H9 (cell line): ENCODE measurements around the gene ZNF655. TPM values are rescaled to one million over a fixed set of nuclear protein-coding genes. Genes with fewer than 3 reads are reported as not detected.

Source experiments
- DNase-seq: peaks from one replicate; pipeline ENCODE4 v3.0.0-alpha.2; 2017
- H2AFZ ChIP-seq: one replicate; pipeline ENCODE4 v1.6.1; 2013; ENCODE audit warnings: mild to moderate bottlenecking, low read length, control low read depth, moderate library complexity
- H2AK5ac ChIP-seq: 2 replicates; pipeline ENCODE4 v1.6.1; 2013; ENCODE audit warnings: low read length, control low read depth, mixed read lengths; ENCODE audit not compliant: insufficient read length
- H2BK120ac ChIP-seq: one replicate; pipeline ENCODE4 v1.6.1; 2013; ENCODE audit warnings: low read depth, mild to moderate bottlenecking, low read length, control low read depth, inconsistent platforms; ENCODE audit not compliant: poor library complexity, severe bottlenecking
- H2BK12ac ChIP-seq: 2 replicates; pipeline ENCODE4 v1.6.1; 2013; ENCODE audit warnings: low read length, control low read depth, mixed read lengths, low read depth; ENCODE audit not compliant: insufficient read length
- H2BK15ac ChIP-seq: 2 replicates; pipeline ENCODE4 v1.6.1; 2013; ENCODE audit warnings: low read depth, low read length, control low read depth
- H2BK20ac ChIP-seq: one replicate; pipeline ENCODE4 v1.6.1; 2013; ENCODE audit warnings: low read depth, mild to moderate bottlenecking, low read length, control low read depth, inconsistent platforms; ENCODE audit not compliant: poor library complexity, severe bottlenecking
- H2BK5ac ChIP-seq: 2 replicates; pipeline ENCODE4 v1.6.1; 2013; ENCODE audit warnings: low read length, control low read depth, mixed read lengths; ENCODE audit not compliant: insufficient read length
- H3K14ac ChIP-seq: 2 replicates; pipeline ENCODE4 v1.6.1; 2013; ENCODE audit warnings: low read length, control low read depth; ENCODE audit not compliant: insufficient read depth
- H3K18ac ChIP-seq: 2 replicates; pipeline ENCODE4 v1.6.1; 2013; ENCODE audit warnings: low read depth, mild to moderate bottlenecking, mixed read lengths, low read length, control low read depth; ENCODE audit not compliant: insufficient read length
- H3K23ac ChIP-seq: 2 replicates; pipeline ENCODE4 v1.6.1; 2013; ENCODE audit warnings: low read length, control low read depth, mixed read lengths, low read depth; ENCODE audit not compliant: insufficient read length
- H3K23me2 ChIP-seq: 2 replicates; pipeline ENCODE4 v1.6.1; 2013; ENCODE audit warnings: low read depth, mild to moderate bottlenecking, mixed read lengths, low read length, control low read depth; ENCODE audit not compliant: insufficient read length, poor library complexity, severe bottlenecking
- H3K27ac ChIP-seq: 2 replicates; pipeline ENCODE4 v1.5.1; 2013; ENCODE audit warnings: low read length, control low read depth, mixed read lengths, low read depth; ENCODE audit not compliant: insufficient read length
- H3K27me3 ChIP-seq: 2 replicates; pipeline ENCODE4 v1.6.1; 2013; ENCODE audit warnings: low read length, control low read depth, inconsistent platforms; ENCODE audit not compliant: insufficient read depth
- H3K4ac ChIP-seq: 2 replicates; pipeline ENCODE4 v1.6.1; 2013; ENCODE audit warnings: low read depth, mild to moderate bottlenecking, control low read depth, inconsistent platforms, low read length, moderate library complexity
- H3K4me1 ChIP-seq: 2 replicates; pipeline ENCODE4 v1.6.1; 2013; ENCODE audit warnings: low read length, control low read depth, inconsistent platforms; ENCODE audit not compliant: insufficient read depth
- H3K4me2 ChIP-seq: 2 replicates; pipeline ENCODE4 v1.6.1; 2013; ENCODE audit warnings: low read length, control low read depth, mixed read lengths; ENCODE audit not compliant: insufficient read length, insufficient read depth
- H3K56ac ChIP-seq: 2 replicates; pipeline ENCODE4 v1.6.1; 2013; ENCODE audit warnings: low read depth, mild to moderate bottlenecking, mixed read lengths, low read length, control low read depth; ENCODE audit not compliant: insufficient read length
- H3K79me1 ChIP-seq: 2 replicates; pipeline ENCODE4 v1.6.1; 2013; ENCODE audit warnings: low read depth, mild to moderate bottlenecking, moderate library complexity, low read length, control low read depth, inconsistent platforms; ENCODE audit not compliant: insufficient read depth, poor library complexity, severe bottlenecking
- H3K79me2 ChIP-seq: 2 replicates; pipeline ENCODE4 v1.6.1; 2013; ENCODE audit warnings: low read length, control low read depth, inconsistent platforms; ENCODE audit not compliant: insufficient read depth
- H3K9ac ChIP-seq: 2 replicates; pipeline ENCODE4 v1.6.1; 2013; ENCODE audit warnings: low read length, control low read depth, mixed read lengths; ENCODE audit not compliant: insufficient read length; ENCODE audit errors: extremely low read depth
- H3K9me3 ChIP-seq: one replicate; pipeline ENCODE4 v1.6.1; 2013; ENCODE audit warnings: low read depth, low read length, inconsistent platforms; ENCODE audit not compliant: control insufficient read depth
- H3T11ph ChIP-seq: one replicate; pipeline ENCODE4 v1.6.1; 2013; ENCODE audit warnings: mild to moderate bottlenecking, low read length, control low read depth, inconsistent platforms
- H4K20me1 ChIP-seq: one replicate; pipeline ENCODE4 v1.6.1; 2013; ENCODE audit not compliant: control insufficient read depth, insufficient read length, insufficient read depth
- H4K5ac ChIP-seq: 2 replicates; pipeline ENCODE4 v1.6.1; 2013; ENCODE audit warnings: low read depth, mild to moderate bottlenecking, mixed read lengths, low read length, control low read depth; ENCODE audit not compliant: insufficient read length
- H4K8ac ChIP-seq: replicated peaks from 2 replicates; pipeline ENCODE4 v1.6.1; 2013; ENCODE audit warnings: low read length, control low read depth, mixed read lengths, low read depth; ENCODE audit not compliant: insufficient read length
- H4K91ac ChIP-seq: 2 replicates; pipeline ENCODE4 v1.6.1; 2013; ENCODE audit warnings: low read depth, mild to moderate bottlenecking, moderate library complexity, mixed read lengths, low read length, control low read depth; ENCODE audit not compliant: insufficient read length
- H3K27ac Mint-ChIP-seq, 3 experiments: 2 replicates in 2 of 3; 3 replicates in 1 of 3; pipeline ENCODE4 v1.8.0; 2020 to 2021; ENCODE audit warnings: mixed read lengths in 3 of 3, mild to moderate bottlenecking in 1 of 3, moderate library complexity in 1 of 3
- H3K27me3 Mint-ChIP-seq: 2 replicates; pipeline ENCODE4 v1.8.0; 2021; ENCODE audit warnings: low read depth, mild to moderate bottlenecking, moderate library complexity, mixed read lengths
- H3K36me3 Mint-ChIP-seq, 3 experiments: 2 replicates in 2 of 3; 3 replicates in 1 of 3; pipeline ENCODE4 v1.8.0; 2020 to 2021; ENCODE audit warnings: low read depth in 3 of 3, mixed read lengths in 3 of 3; ENCODE audit not compliant: insufficient read depth in 1 of 3
- H3K4me1 Mint-ChIP-seq, 2 experiments: 2 replicates each; pipeline ENCODE4 v1.8.0; 2020; ENCODE audit warnings: mixed read lengths in 2 of 2
- H3K4me3 Mint-ChIP-seq, 2 experiments: 2 replicates in 1 of 2; 3 replicates in 1 of 2; pipeline ENCODE4 v1.8.0; 2020 to 2021; ENCODE audit warnings: mild to moderate bottlenecking in 2 of 2, mixed read lengths in 2 of 2, moderate library complexity in 1 of 2
- H3K9me3 Mint-ChIP-seq, 2 experiments: 2 replicates in 1 of 2; 3 replicates in 1 of 2; pipeline ENCODE4 v1.8.0; 2020; ENCODE audit warnings: mild to moderate bottlenecking in 2 of 2, mixed read lengths in 2 of 2, moderate library complexity in 1 of 2
- CTCF ChIP-seq: fragments of 200-600 bp; sonication (generic); conservative IDR thresholded peaks from 3 replicates; pipeline ENCODE4 v1.8.0; 2021; ENCODE audit warnings: antibody characterized with exemption, mild to moderate bottlenecking
- WGBS: extraction: QIAGEN DNeasy Blood & Tissue Kit; methylation state at CpG from one replicate; pipeline ENCODE4 v1.1.7; 2013; ENCODE audit warnings: missing lambda C conversion rate, low lambda C conversion rate, mixed read lengths; ENCODE audit not compliant: insufficient read length; ENCODE audit errors: extremely low coverage; 5-methylcytosine and 5-hydroxymethylcytosine counted together
- total RNA-seq: library from RNA; stranded (reverse); gene quantifications from 2 replicates; pipeline ENCODE4 v1.2.1, GENCODE V29; 2021

The ZNF655 gene
- total RNA-seq, 1 experiment from 2014 or later = 49.2 TPM

DNA sequence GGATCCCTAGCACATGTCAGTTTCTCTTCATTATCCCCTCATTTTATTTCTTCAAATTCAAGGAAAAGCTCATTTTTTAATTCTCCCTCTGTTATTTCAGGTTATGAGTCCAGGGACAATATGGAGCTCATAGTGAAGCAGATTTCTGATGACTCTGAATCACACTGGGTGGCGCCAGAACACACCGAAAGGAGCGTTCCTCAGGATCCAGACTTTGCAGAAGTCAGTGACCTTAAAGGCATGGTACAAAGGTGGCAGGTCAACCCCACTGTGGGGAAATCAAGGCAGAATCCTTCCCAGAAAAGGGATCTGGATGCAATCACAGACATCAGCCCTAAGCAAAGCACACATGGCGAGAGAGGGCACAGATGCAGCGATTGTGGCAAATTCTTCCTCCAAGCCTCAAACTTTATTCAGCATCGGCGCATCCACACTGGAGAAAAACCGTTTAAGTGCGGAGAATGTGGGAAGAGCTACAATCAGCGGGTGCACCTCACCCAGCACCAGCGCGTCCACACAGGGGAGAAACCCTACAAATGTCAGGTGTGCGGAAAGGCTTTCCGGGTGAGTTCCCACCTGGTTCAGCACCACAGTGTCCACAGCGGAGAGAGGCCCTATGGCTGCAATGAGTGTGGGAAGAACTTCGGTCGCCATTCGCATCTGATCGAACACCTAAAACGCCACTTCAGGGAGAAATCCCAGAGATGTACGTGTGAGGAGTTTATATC, 32.6 kb upstream of the ZNF655 start:
- Histone ChIP-seq H4K8ac (no peak overlapping the region), H3K4me1 (no peaks in the 10 kb centered on the region), H4K20me1 (no peaks in the 10 kb centered on the region), H3K14ac (no peak overlapping the region), H2BK120ac (no peak overlapping the region), H2BK5ac (no peak overlapping the region), H2AFZ (no peak overlapping the region), H3K18ac (no peak overlapping the region), H2BK12ac (no peak overlapping the region), H2AK5ac (no peak overlapping the region), H3K9ac (no peak overlapping the region), H3K27me3 (no peaks in the 10 kb centered on the region), H3K27ac (no peak overlapping the region), H3K23ac (no peak overlapping the region), H3K9me3 (peaks cover 23% of the 10 kb centered on the region), H3K79me1 (no peaks in the 10 kb centered on the region), H3K56ac (no peak overlapping the region), H4K5ac (no peak overlapping the region), H3T11ph (no peak overlapping the region), H4K91ac (no peak overlapping the region), H2BK20ac (no peak overlapping the region), H3K23me2 (no peaks in the 10 kb centered on the region), H2BK15ac (no peak overlapping the region), H3K79me2 (no peaks in the 10 kb centered on the region), H3K4ac (no peak overlapping the region), H3K4me2 (no peak overlapping the region)
- no peak for DNase-seq
- H3K9me3 Mint-ChIP-seq = peaks cover 31 to 38% of the 10 kb centered on the region in 2 experiments
- H3K4me3 Mint-ChIP-seq = no peak overlapping the region
- TF ChIP-seq CTCF = peak; percentile 66
- H3K27me3 Mint-ChIP-seq = no peaks in the 10 kb centered on the region
- H3K36me3 Mint-ChIP-seq = peaks cover 53 to 68% (median 66%) of the 10 kb centered on the region in 3 experiments
- H3K4me1 Mint-ChIP-seq = no peaks in the 10 kb centered on the region
- no CpG with 5 or more reads among the region's 21 CpGs for WGBS
- 0 out of 7 replicates have a peak overlapping the region, but pooled peaks of 1 of the 3 experiments have one; percentile 17 for H3K27ac Mint-ChIP-seq
